PC-3 (cell line): ENCODE measurements around the gene PCED1A. TPM values are rescaled to one million over a fixed set of nuclear protein-coding genes. Genes with fewer than 3 reads are reported as not detected.

Experiments
- ATAC-seq: fragments of 200-7000 bp; cut with Tn5 transposase; 2 replicates; pipeline ENCODE4 v1.9.1; 2020; ENCODE audit warnings: mild to moderate bottlenecking, moderate library complexity
- BruUV-seq: library from RNA; stranded (reverse); fragments of 400-500 nt; replicated peaks from 2 replicates; lab custom pipeline; 2021; lab: Mats Ljungman, UMichigan
- CTCF ChIA-PET: fragments of 300-600 bp; sonication (Branson Sonifier 250); formaldehyde crosslinking; loops from one replicate; lab custom pipeline; 2022; ENCODE audit warnings: antibody characterized with exemption; lab: Charles Lee
- POLR2A ChIA-PET: fragments of 300-600 bp; sonication (Branson Sonifier 250); formaldehyde crosslinking; loops from one replicate; lab custom pipeline; 2022; ENCODE audit warnings: antibody characterized with exemption; ENCODE audit not compliant: unreplicated experiment; lab: Charles Lee
- DNase-seq: peaks from one replicate; pipeline ENCODE4 v3.0.0-alpha.2; 2015
- H2AFZ ChIP-seq: fragments of 300-600 bp; sonication (generic); 2 replicates; pipeline ENCODE4 v1.6.0; 2016; ENCODE audit warnings: antibody characterized with exemption, low read length
- H3F3A ChIP-seq: fragments of 300-600 bp; sonication (generic); one replicate; pipeline ENCODE4 v1.6.0; 2017; ENCODE audit warnings: antibody characterized with exemption, low read length, control low read depth, mild to moderate bottlenecking; ENCODE audit not compliant: unreplicated experiment
- H3K27ac ChIP-seq: fragments of 300-600 bp; sonication (generic); 2 replicates; pipeline ENCODE4 v1.5.1; 2016; ENCODE audit warnings: mild to moderate bottlenecking, low read length
- H3K27me3 ChIP-seq: fragments of 300-600 bp; sonication (generic); 2 replicates; pipeline ENCODE4 v1.6.1; 2016; ENCODE audit warnings: low read length, mixed read lengths
- H3K36me3 ChIP-seq: fragments of 300-600 bp; sonication (generic); 2 replicates; pipeline ENCODE4 v1.6.1; 2016; ENCODE audit warnings: low read depth, mixed run types, low read length, mixed read lengths
- H3K4me1 ChIP-seq: fragments of 300-600 bp; sonication (generic); 2 replicates; pipeline ENCODE4 v1.5.1; 2016; ENCODE audit warnings: low read length; ENCODE audit not compliant: insufficient read depth
- H3K4me2 ChIP-seq: fragments of 300-600 bp; sonication (generic); 2 replicates; pipeline ENCODE4 v1.6.0; 2016; ENCODE audit warnings: low read length
- H3K4me3 ChIP-seq: fragments of 300-600 bp; sonication (generic); 2 replicates; pipeline ENCODE4 v1.5.1; 2016; ENCODE audit warnings: mild to moderate bottlenecking, low read length, mixed read lengths
- H3K79me2 ChIP-seq: fragments of 300-600 bp; sonication (generic); 2 replicates; pipeline ENCODE4 v1.6.1; 2017; ENCODE audit warnings: low read length, mixed read lengths
- H3K9ac ChIP-seq: fragments of 300-600 bp; sonication (generic); 2 replicates; pipeline ENCODE4 v1.6.0; 2016; ENCODE audit warnings: mild to moderate bottlenecking, low read length
- H3K9me2 ChIP-seq: fragments of 300-600 bp; sonication (generic); replicated peaks from 2 replicates; pipeline ENCODE4 v1.6.1; 2016; ENCODE audit warnings: mixed run types, low read length, mixed read lengths
- H3K9me3 ChIP-seq: fragments of 300-600 bp; sonication (generic); 2 replicates; pipeline ENCODE4 v1.6.1; 2016; ENCODE audit warnings: low read length, mixed read lengths
- H4K20me1 ChIP-seq: fragments of 300-600 bp; sonication (generic); 2 replicates; pipeline ENCODE4 v1.6.1; 2016; ENCODE audit warnings: low read length, mixed read lengths
- CTCF ChIP-seq: fragments of 300-600 bp; sonication (generic); conservative IDR thresholded peaks from 2 replicates; pipeline ENCODE4 v1.5.1; 2017; ENCODE audit warnings: antibody characterized with exemption, low read depth, mild to moderate bottlenecking, low read length
- EZH2 ChIP-seq: fragments of 300-600 bp; sonication (generic); IDR thresholded peaks from one replicate; pipeline ENCODE4 v1.6.1; 2017; ENCODE audit warnings: antibody characterized with exemption, mild to moderate bottlenecking, low read length; ENCODE audit not compliant: unreplicated experiment
- EZH2phosphoT487 ChIP-seq: fragments of 300-600 bp; sonication (generic); IDR thresholded peaks from 2 replicates; pipeline ENCODE4 v1.6.1; 2018; ENCODE audit warnings: mild to moderate bottlenecking, antibody characterized with exemption, low read length, borderline replicate concordance
- intact Hi-C: fragments of 100-400 bp; cut with micrococcal nuclease; formaldehyde crosslinking; loops from 2 replicates; pipeline ENCODE4 v1.9.0; 2023
- total RNA-seq: library from RNA; depleted of rRNA; stranded (reverse); fragments of >200 nt; gene quantifications from 2 replicates; pipeline ENCODE4 v1.2.3, GENCODE V29; 2014

The PCED1A gene
- total RNA-seq, 1 experiment from 2014 or later, result 21.9 TPM

- no peaks in the 10 kb centered on the region for H3K79me2 ChIP-seq
- H3K4me1 ChIP-seq, result peaks cover 19% of the 10 kb centered on the region
- no peaks in the 10 kb centered on the region for H3K9me2 ChIP-seq
- no peaks in the 10 kb centered on the region for H4K20me1 ChIP-seq
- peak overlapping the region; percentile 75; the same call in 1 of the 2 replicates for H3K4me2 ChIP-seq
- H3K9ac ChIP-seq, result peak overlapping the region; percentile 26; the same call in 1 of the 2 replicates
- no peaks in the 10 kb centered on the region for H3K36me3 ChIP-seq
- DNase-seq (no peak), ATAC-seq (no peak)
- ChIA-PET POLR2A (no interaction called here), CTCF (interaction anchor here (1.1 kb wide), 1 partner anchor 37 kb away, joined by 3 read pairs; no protein-coding TSS in a partner anchor)
- no TSS peak for BruUV-seq
- intact Hi-C loops, result no loop called here
- no peaks in the 10 kb centered on the region for H3F3A ChIP-seq
- H3K27ac ChIP-seq, result peak overlapping the region; percentile 70
- TF ChIP-seq CTCF (no peak), EZH2 (no peak), EZH2phosphoT487 (no peak)
- H3K27me3 ChIP-seq, result no peaks in the 10 kb centered on the region
- H2AFZ ChIP-seq, result no peak overlapping the region
- H3K9me3 ChIP-seq, result no peaks in the 10 kb centered on the region
- no peak overlapping the region for H3K4me3 ChIP-seq
Measured at GRCh38 chr20:2815242-2815900, 25.1 kb downstream of the PCED1A start.

- H3K27ac ChIP-seq, result peak within 1 kb of the TSS; percentile 70
- no peaks in the 10 kb centered on the region for H3F3A ChIP-seq
- no TSS peak for BruUV-seq
- CTCF ChIA-PET, result interaction anchor here (0.6 to 1.1 kb wide), 2 partner anchors 38 to 41 kb away, joined by 3 to 4 read pairs; no protein-coding TSS in a partner anchor
- H2AFZ ChIP-seq, result 0 out of 2 replicates have a peak within 1 kb of the TSS, but pooled peaks have one; percentile 2
- no peaks in the 10 kb centered on the region for H3K36me3 ChIP-seq
- DNase-seq (peak; percentile 99), ATAC-seq (peak; percentile 94)
- H3K9ac ChIP-seq, result peak within 1 kb of the TSS; percentile 26; the same call in 1 of the 2 replicates
- no peak for TF ChIP-seq EZH2
- no peak for TF ChIP-seq CTCF
- TF ChIP-seq EZH2phosphoT487, result no peak
- no peak within 1 kb of the TSS for H3K4me3 ChIP-seq
- no peaks in the 10 kb centered on the region for H3K9me2 ChIP-seq
- no peaks in the 10 kb centered on the region for H3K9me3 ChIP-seq
- no peaks in the 10 kb centered on the region for H3K27me3 ChIP-seq
- peak within 1 kb of the TSS; percentile 75 for H3K4me2 ChIP-seq
- intact Hi-C loops, result no loop called here
- no peaks in the 10 kb centered on the region for H3K79me2 ChIP-seq
- peaks cover 19% of the 10 kb centered on the region for H3K4me1 ChIP-seq
- POLR2A ChIA-PET, result interaction anchor here (0.6 kb wide), 1 partner anchor 60 kb away, joined by 8 read pairs; no protein-coding TSS in a partner anchor
- no peaks in the 10 kb centered on the region for H4K20me1 ChIP-seq
Measured at GRCh38 chr20:2814587-2815051, 25.8 kb downstream of the PCED1A start, which contains the start of gene C20orf141. C20orf141 (plus strand) TSS chr20:2814987; CDS start chr20:2815185, 198 bp downstream.
